Kidney (tissue), 14 donors: Measurements from ENCODE around the gene UBXN6. TPM values are rescaled to one million over a fixed set of nuclear protein-coding genes. Genes with fewer than 3 reads are reported as not detected.
A peak's percentile ranks its signal among the peaks of the same experiment; 100 is the strongest.

Experiments used
- DNase-seq, 5 donors: peaks; one replicate each; pipeline ENCODE4 v3.0.0-alpha.2; 2013 to 2020
- FAIRE-seq: peaks from 2 replicates; lab custom pipeline; 2012; peaks lifted over from hg19 to GRCh38; lab: Jason Lieb, UNC
- H3K27ac ChIP-seq, 2 donors: one replicate each; pipeline ENCODE4 v1.7.0; 2013; ENCODE audit warnings: low read depth in 2 of 2, low read length in 2 of 2, inconsistent platforms in 1 of 2
- H3K27me3 ChIP-seq: one replicate; pipeline ENCODE4 v1.7.1; 2013; ENCODE audit warnings: low read length, inconsistent platforms; ENCODE audit not compliant: control insufficient read depth, insufficient read depth
- H3K36me3 ChIP-seq, 3 donors: one replicate each; pipeline versions ENCODE4 v1.7.0 to v1.7.1; 2013; ENCODE audit warnings: low read length in 3 of 3, control low read depth in 1 of 3, inconsistent platforms in 1 of 3; ENCODE audit not compliant: insufficient read depth in 3 of 3, control insufficient read depth in 2 of 3
- H3K4me1 ChIP-seq, 3 donors: one replicate each; pipeline versions ENCODE4 v1.7.0 to v1.7.1; 2013; ENCODE audit warnings: low read length in 3 of 3, inconsistent platforms in 1 of 3, low read depth in 1 of 3; ENCODE audit not compliant: control insufficient read depth in 2 of 3, insufficient read depth in 2 of 3
- H3K4me3 ChIP-seq, 3 donors: one replicate each; pipeline versions ENCODE4 v1.7.0 to v1.8.1; 2013; ENCODE audit warnings: low read length in 3 of 3, control low read depth in 1 of 3, inconsistent platforms in 1 of 3
- H3K9ac ChIP-seq, 3 donors: one replicate each; pipeline versions ENCODE4 v1.7.0 to v1.7.1; 2013; ENCODE audit warnings: low read length in 3 of 3, control low read depth in 1 of 3, inconsistent platforms in 1 of 3
- H3K9me3 ChIP-seq, 3 donors: one replicate each; pipeline versions ENCODE4 v1.7.0 to v1.7.1; 2013; ENCODE audit warnings: low read length in 3 of 3, control low read depth in 1 of 3, inconsistent platforms in 1 of 3; ENCODE audit not compliant: control insufficient read depth in 2 of 3, insufficient read depth in 1 of 3
- CTCF ChIP-seq: IDR thresholded peaks from 3 replicates; pipeline ENCODE4 v1.5.1; 2012; ENCODE audit warnings: mild to moderate bottlenecking, moderate library complexity, borderline replicate concordance; ENCODE audit not compliant: insufficient read depth; ENCODE audit errors: extremely low read depth
- intact Hi-C: fragments of 100-400 bp; cut with DNase I; formaldehyde crosslinking; loops from one replicate; pipeline ENCODE4 v1.11.1; 2022
- polyA plus RNA-seq: library from polyadenylated mRNA; stranded (reverse); fragments of 350-450 nt; fragmentation: Illumina TruSeq; extraction: RNeasy Lipid Tissue Mini Kit (QIAGEN cat#74804); gene quantifications from one replicate; pipeline ENCODE4 v1.2.3, GENCODE V29; 2014; ENCODE audit warnings: low read depth, low replicate concordance; ENCODE audit not compliant: insufficient read depth
- total RNA-seq: library from RNA; stranded (reverse); fragmentation: NEBNext Ultra II Directional; extraction: Animal tissue kit (Norgen Biotek cat#: 25700); gene quantifications from one replicate; pipeline ENCODE4 v1.2.1, GENCODE V29; 2021
- donor health status: control.
- donor health status: control.
- donor health status: control.
- donor health status: control.
- donor health status: control.
- donor health status: DM: yes; HTN: yes; CAD: no.
- donor health status: Normal renal cell carcinoma (clear cell type).

The UBXN6 gene
- total and polyA plus RNA-seq, 2 donors from 2014 or later: 110 to 177 TPM

- Histone ChIP-seq H3K9ac (no peak overlapping the region), H3K27me3 (no peaks in the 10 kb centered on the region), H3K4me1 (peaks cover 0 to 3% (median 0%) of the 10 kb centered on the region in 3 donors), H3K27ac (no peak overlapping the region), H3K9me3 (peaks cover 0 to 3% (median 0%) of the 10 kb centered on the region in 3 donors), H3K36me3 (peaks cover 5 to 26% (median 13%) of the 10 kb centered on the region in 3 donors), H3K4me3 (no peak overlapping the region)
- DNase-seq (no peak), FAIRE-seq (no peak)
- intact Hi-C loops: no loop called here
- TF ChIP-seq CTCF: no peak
Measured at GRCh38 chr19:4494691-4495064, 37.1 kb upstream of the UBXN6 start.

GRCh38 chr19:4493929-4494690 lies 36.5 kb upstream of the UBXN6 start:
- H3K36me3 ChIP-seq: peaks cover 5 to 27% (median 13%) of the 10 kb centered on the region in 3 donors
- H3K4me1 ChIP-seq: peaks cover 0 to 3% (median 0%) of the 10 kb centered on the region in 3 donors
- TF ChIP-seq CTCF: no peak
- no peak overlapping the region for H3K9ac ChIP-seq
- FAIRE-seq: no peak
- no peaks in the 10 kb centered on the region for H3K27me3 ChIP-seq
- no peak overlapping the region for H3K4me3 ChIP-seq
- intact Hi-C loops: no loop called here
- peaks cover 0 to 3% (median 0%) of the 10 kb centered on the region in 3 donors for H3K9me3 ChIP-seq
- H3K27ac ChIP-seq: no peak overlapping the region
- no peak for DNase-seq

GRCh38 chr19:4493104-4493928 lies 35.7 kb upstream of the UBXN6 start:
- peak overlapping the region in 1 of 3 donors; percentile 7 for H3K4me3 ChIP-seq
- peaks cover 7 to 30% (median 13%) of the 10 kb centered on the region in 3 donors for H3K36me3 ChIP-seq
- FAIRE-seq (no peak), DNase-seq (no peak)
- intact Hi-C loops: no loop called here
- no peak overlapping the region for H3K27ac ChIP-seq
- no peak overlapping the region for H3K9ac ChIP-seq
- peaks cover 0 to 3% (median 0%) of the 10 kb centered on the region in 3 donors for H3K4me1 ChIP-seq
- H3K9me3 ChIP-seq: peaks cover 0 to 3% (median 0%) of the 10 kb centered on the region in 3 donors
- H3K27me3 ChIP-seq: no peaks in the 10 kb centered on the region
- TF ChIP-seq CTCF: no peak
